Muscle layer of colon (tissue), 2 donors: Measurements from ENCODE around the gene GDF15.

ENCODE experiments used
- H3K27ac ChIP-seq: one replicate; pipeline ENCODE4 v1.7.0; 2013; ENCODE audit warnings: low read depth, mild to moderate bottlenecking, low read length, moderate library complexity
- H3K27me3 ChIP-seq, 2 donors: one replicate each; pipeline ENCODE4 v1.7.0; 2013; ENCODE audit warnings: low read length in 2 of 2, mild to moderate bottlenecking in 2 of 2; ENCODE audit not compliant: insufficient read depth in 2 of 2, control insufficient read depth in 1 of 2
- H3K36me3 ChIP-seq: one replicate; pipeline ENCODE4 v1.7.0; 2013; ENCODE audit warnings: mild to moderate bottlenecking, low read length; ENCODE audit not compliant: insufficient read depth
- H3K4me1 ChIP-seq: one replicate; pipeline ENCODE4 v1.7.0; 2013; ENCODE audit warnings: mild to moderate bottlenecking, low read length; ENCODE audit not compliant: insufficient read depth
- H3K4me3 ChIP-seq, 2 donors: one replicate each; pipeline ENCODE4 v1.7.0; 2013; ENCODE audit warnings: low read length in 2 of 2, low read depth in 1 of 2, mild to moderate bottlenecking in 1 of 2, moderate library complexity in 1 of 2
- H3K9ac ChIP-seq: one replicate; pipeline ENCODE4 v1.7.0; 2013; ENCODE audit warnings: low read length
- H3K9me3 ChIP-seq: one replicate; pipeline ENCODE4 v1.7.0; 2013; ENCODE audit warnings: mild to moderate bottlenecking, low read length
- donor health status: abdominal sarcoma.
- donor health status: Adenocarcinoma of cecum.

The GDF15 gene

GRCh38 chr19:18385675-18386542, at the start of gene GDF15:
Gene GDF15, plus strand, starts transcription at chr19:18386158. Its CDS starts 32 bp downstream, at chr19:18386190.
- H3K9ac ChIP-seq: peak within 1 kb of the TSS; percentile 44
- peak within 1 kb of the TSS; percentile 23 for H3K27ac ChIP-seq
- no peaks in the 10 kb centered on the region for H3K9me3 ChIP-seq
- peaks cover 6% of the 10 kb centered on the region for H3K4me1 ChIP-seq
- H3K4me3 ChIP-seq: no peak within 1 kb of the TSS
- no peaks in the 10 kb centered on the region for H3K36me3 ChIP-seq
- H3K27me3 ChIP-seq: peaks cover 0 to 5% of the 10 kb centered on the region in 2 donors

- Histone ChIP-seq H3K27me3 (no peaks in the 10 kb centered on the region), H3K9ac (no peak overlapping the region), H3K27ac (no peak overlapping the region), H3K4me1 (peaks cover 13% of the 10 kb centered on the region), H3K4me3 (no peak overlapping the region), H3K9me3 (no peaks in the 10 kb centered on the region), H3K36me3 (no peaks in the 10 kb centered on the region)
Observed at GRCh38 chr19:18338541-18338940, 47.4 kb upstream of the GDF15 start.

GRCh38 chr19:18339723-18340122, 46.2 kb upstream of the GDF15 start:
- H3K36me3 ChIP-seq: no peaks in the 10 kb centered on the region
- no peak overlapping the region for H3K9ac ChIP-seq
- H3K27ac ChIP-seq: no peak overlapping the region
- H3K4me1 ChIP-seq: peaks cover 13% of the 10 kb centered on the region
- no peaks in the 10 kb centered on the region for H3K27me3 ChIP-seq
- no peaks in the 10 kb centered on the region for H3K9me3 ChIP-seq
- H3K4me3 ChIP-seq: peak overlapping the region in 1 of 2 donors; percentile 78

- Histone ChIP-seq H3K36me3 (no peaks in the 10 kb centered on the region), H3K9me3 (no peaks in the 10 kb centered on the region), H3K27me3 (no peaks in the 10 kb centered on the region), H3K4me3 (peak within 1 kb of the TSS; percentile 77 to 78), H3K27ac (peak within 1 kb of the TSS; percentile 80), H3K4me1 (peaks cover 13% of the 10 kb centered on the region), H3K9ac (peak within 1 kb of the TSS; percentile 20)
Observed at GRCh38 chr19:18340190-18340989, 45.6 kb upstream of the GDF15 start, which contains the start of gene PGPEP1. Gene PGPEP1, plus strand, starts transcription at chr19:18340598. Its CDS starts 84 bp downstream, at chr19:18340682.

GRCh38 chr19:18340990-18341868, 44.7 kb upstream of the GDF15 start:
- peak overlapping the region; percentile 20 for H3K9ac ChIP-seq
- H3K27ac ChIP-seq: peak overlapping the region; percentile 80

GRCh38 chr19:18342090-18342632, 43.8 kb upstream of the GDF15 start:
- H3K4me3 ChIP-seq: no peak overlapping the region
- no peak overlapping the region for H3K27ac ChIP-seq
- H3K4me1 ChIP-seq: peaks cover 13% of the 10 kb centered on the region
- no peaks in the 10 kb centered on the region for H3K27me3 ChIP-seq
- H3K9ac ChIP-seq: no peak overlapping the region
- H3K36me3 ChIP-seq: no peaks in the 10 kb centered on the region
- no peaks in the 10 kb centered on the region for H3K9me3 ChIP-seq

More at GRCh38 chr19:18340990-18341868, 44.7 kb upstream of the GDF15 start:
- no peaks in the 10 kb centered on the region for H3K27me3 ChIP-seq
- H3K9me3 ChIP-seq: no peaks in the 10 kb centered on the region
- peak overlapping the region; percentile 77 to 78 for H3K4me3 ChIP-seq
- no peaks in the 10 kb centered on the region for H3K36me3 ChIP-seq
- H3K4me1 ChIP-seq: peaks cover 13% of the 10 kb centered on the region

GRCh38 chr19:18344582-18344950, 41.4 kb upstream of the GDF15 start:
- H3K4me3 ChIP-seq: no peak overlapping the region
- H3K27ac ChIP-seq: no peak overlapping the region

GRCh38 chr19:18345296-18345695, 40.7 kb upstream of the GDF15 start:
- no peak overlapping the region for H3K27ac ChIP-seq

More at GRCh38 chr19:18344582-18344950, 41.4 kb upstream of the GDF15 start:
- H3K9ac ChIP-seq: no peak overlapping the region
- no peaks in the 10 kb centered on the region for H3K9me3 ChIP-seq
- peaks cover 13% of the 10 kb centered on the region for H3K4me1 ChIP-seq
- H3K27me3 ChIP-seq: no peaks in the 10 kb centered on the region
- no peaks in the 10 kb centered on the region for H3K36me3 ChIP-seq

GRCh38 chr19:18346091-18346490, 39.9 kb upstream of the GDF15 start:
- Histone ChIP-seq H3K4me1 (peaks cover 6% of the 10 kb centered on the region), H3K36me3 (no peaks in the 10 kb centered on the region), H3K9ac (no peak overlapping the region)

More at GRCh38 chr19:18345296-18345695, 40.7 kb upstream of the GDF15 start:
- Histone ChIP-seq H3K27me3 (no peaks in the 10 kb centered on the region), H3K4me3 (no peak overlapping the region), H3K9ac (no peak overlapping the region), H3K36me3 (no peaks in the 10 kb centered on the region), H3K9me3 (no peaks in the 10 kb centered on the region), H3K4me1 (peaks cover 7% of the 10 kb centered on the region)

GRCh38 chr19:18348171-18348570, 37.8 kb upstream of the GDF15 start:
- H3K9ac ChIP-seq: no peak overlapping the region
- H3K4me1 ChIP-seq: no peaks in the 10 kb centered on the region
- H3K4me3 ChIP-seq: no peak overlapping the region
- H3K9me3 ChIP-seq: no peaks in the 10 kb centered on the region
- no peak overlapping the region for H3K27ac ChIP-seq
- no peaks in the 10 kb centered on the region for H3K27me3 ChIP-seq
- H3K36me3 ChIP-seq: no peaks in the 10 kb centered on the region

More at GRCh38 chr19:18346091-18346490, 39.9 kb upstream of the GDF15 start:
- H3K27ac ChIP-seq: no peak overlapping the region
- no peaks in the 10 kb centered on the region for H3K9me3 ChIP-seq
- H3K4me3 ChIP-seq: no peak overlapping the region
- H3K27me3 ChIP-seq: no peaks in the 10 kb centered on the region
